Measurements from ENCODE around the gene ARL15. TPM values are rescaled to one million over a fixed set of nuclear protein-coding genes. Genes with fewer than 3 reads are reported as not detected.

Gene ARL15
- total and polyA plus RNA-seq, 2 of the 8 experiments (the other 6 are each of a cell fraction or from before 2014, with no cell fraction given) = 9.9 to 21.2 TPM

- no peak overlapping the region for H3K27ac ChIP-seq (ENCODE audit: low read depth, low read length)
- TF ChIP-seq SUZ12 (IDR thresholded peaks at IDR 0.05; ENCODE audit: low read length) (no peak), SP1 (IDR thresholded peaks at IDR 0.05; ENCODE audit: low read depth, low read length) (no peak), POLR2AphosphoS5 (IDR thresholded peaks at IDR 0.05; ENCODE audit: low read depth, low read length) (no peak), JUN (IDR thresholded peaks at IDR 0.05; ENCODE audit: low read depth, low read length) (no peak), CBX8 (IDR thresholded peaks at IDR 0.05; ENCODE audit: borderline replicate concordance, low read depth, low read length) (no peak), EGR1 (IDR thresholded peaks at IDR 0.05; ENCODE audit: borderline replicate concordance, low read depth, low read length) (no peak), HDAC6 (IDR thresholded peaks at IDR 0.05; ENCODE audit: low read depth, low read length) (no peak), PHF8 (conservative IDR thresholded peaks at IDR 0.05; ENCODE audit: low read depth, low read length) (no peak), RAD21 (IDR thresholded peaks at IDR 0.05 in 1 of 2, conservative IDR thresholded peaks at IDR 0.05 in 1 of 2; ENCODE audit: low read depth in 2 of 2, low read length in 2 of 2) (no peak), GTF2F1 (IDR thresholded peaks at IDR 0.05; ENCODE audit: borderline replicate concordance, low read depth, low read length) (no peak), SIX5 (IDR thresholded peaks at IDR 0.05; ENCODE audit: low read depth, low read length) (no peak), KDM1A (IDR thresholded peaks at IDR 0.05; ENCODE audit: borderline replicate concordance, low read length) (no peak), NRF1 (IDR thresholded peaks at IDR 0.05; ENCODE audit: low read depth, low read length) (no peak)
Measured at GRCh38 chr5:54148858-54149257, 161.5 kb downstream of the ARL15 start.

More at GRCh38 chr5:54148858-54149257, 161.5 kb downstream of the ARL15 start:
- no peaks in the 10 kb centered on the region for H3K79me1 ChIP-seq (ENCODE audit: low read depth, low read length)
- no peak overlapping the region for H2BK120ac ChIP-seq (replicated peaks; ENCODE audit: low read depth, low read length)
- ChIA-PET CTCF (ENCODE audit: partially characterized antibody) (interaction anchor here (1.4 to 1.6 kb wide), 2 partner anchors 165 to 279 kb away, joined by 3 to 5 read pairs; no protein-coding TSS in a partner anchor), POLR2A (ENCODE audit: partially characterized antibody) (no interaction called here)
- H4K20me1 ChIP-seq (replicated peaks in 1 of 2; ENCODE audit: control insufficient read depth in 1 of 2, insufficient read depth in 2 of 2, low read length in 2 of 2) = no peaks in the 10 kb centered on the region
- no peak overlapping the region for H2BK12ac ChIP-seq (ENCODE audit: low read depth, low read length)
- no peak overlapping the region for H3K18ac ChIP-seq (ENCODE audit: extremely low read depth, low read length)
- H2BK15ac ChIP-seq (ENCODE audit: low read length) = no peak overlapping the region
- no peak overlapping the region for H2BK20ac ChIP-seq (ENCODE audit: low read length)
- H2AK5ac ChIP-seq (ENCODE audit: low read depth, low read length) = no peak overlapping the region
- no peak overlapping the region for H4K5ac ChIP-seq (ENCODE audit: insufficient read length, low read depth, low read length)
- DNase-seq (ENCODE audit: low read depth in 1 of 2, low spot score in 2 of 2) (no peak), FAIRE-seq (no peak)
- no peaks in the 10 kb centered on the region for H3K27me3 ChIP-seq (replicated peaks in 1 of 4; ENCODE audit: control insufficient read depth in 3 of 4, extremely low read depth in 1 of 4, insufficient read depth in 3 of 4, low read length in 3 of 4)
- 94% methylated on average over 2 of the region's 2 CpGs; no CpG with 5 or more reads in 1 of the 2 experiments for WGBS, 2 experiments (ENCODE audit: extremely low coverage in 1 of 2, insufficient coverage in 1 of 2, insufficient read length in 1 of 2, insufficient replicate concordance in 2 of 2, low coverage in 1 of 2, low lambda C conversion rate in 2 of 2, missing lambda C conversion rate in 1 of 2)
- H3K4ac ChIP-seq (replicated peaks; ENCODE audit: insufficient read length, low read depth, low read length) = no peak overlapping the region
- no peak overlapping the region for H3K14ac ChIP-seq (ENCODE audit: insufficient read length)
- no peak overlapping the region for H3K4me3 ChIP-seq (ENCODE audit: extremely low read depth in 1 of 4, insufficient read depth in 2 of 4, low read depth in 3 of 4, low read length in 4 of 4)
- H4K8ac ChIP-seq (ENCODE audit: extremely low read depth, insufficient read depth, low read length) = no peak overlapping the region
- H3K4me2 ChIP-seq (ENCODE audit: insufficient read depth in 1 of 2, low read depth in 2 of 2, low read length in 2 of 2) = no peak overlapping the region
- no peak overlapping the region for H2AFZ ChIP-seq (ENCODE audit: low read length)
- no peak overlapping the region for H3K9ac ChIP-seq (replicated peaks in 1 of 4; ENCODE audit: extremely low read depth in 1 of 4, low read depth in 3 of 4, low read length in 3 of 4)
- H2BK5ac ChIP-seq (ENCODE audit: low read depth, low read length) = no peak overlapping the region
- H3K79me2 ChIP-seq (ENCODE audit: control insufficient read depth in 1 of 2, insufficient read depth in 2 of 2, low read length in 2 of 2) = no peaks in the 10 kb centered on the region
- no peaks in the 10 kb centered on the region for H3K23me2 ChIP-seq (ENCODE audit: low read depth, low read length)
- no peaks in the 10 kb centered on the region for H3K9me3 ChIP-seq (ENCODE audit: insufficient read depth in 2 of 2, low read depth in 1 of 2, low read length in 1 of 2)
- no peak overlapping the region for H3K23ac ChIP-seq (ENCODE audit: insufficient read length)
- no peaks in the 10 kb centered on the region for H3K36me3 ChIP-seq (ENCODE audit: control insufficient read depth in 2 of 4, insufficient read depth in 4 of 4, low read length in 3 of 4)
- H3K4me1 ChIP-seq (replicated peaks in 1 of 4; ENCODE audit: control insufficient read depth in 3 of 4, insufficient read depth in 4 of 4, low read length in 3 of 4) = no peaks in the 10 kb centered on the region
- H3K56ac ChIP-seq (replicated peaks; ENCODE audit: insufficient read length, low read depth, low read length) = no peak overlapping the region
- no peak overlapping the region for H4K91ac ChIP-seq (replicated peaks; ENCODE audit: insufficient read length, low read length)

Data from H1 (cell line).